Measurements from ENCODE around the gene SLAIN2. TPM values are rescaled to one million over a fixed set of nuclear protein-coding genes. Genes with fewer than 3 reads are reported as not detected.

The SLAIN2 gene
- total RNA-seq, 1 experiment from 2014 or later = 35.8 TPM

DNA sequence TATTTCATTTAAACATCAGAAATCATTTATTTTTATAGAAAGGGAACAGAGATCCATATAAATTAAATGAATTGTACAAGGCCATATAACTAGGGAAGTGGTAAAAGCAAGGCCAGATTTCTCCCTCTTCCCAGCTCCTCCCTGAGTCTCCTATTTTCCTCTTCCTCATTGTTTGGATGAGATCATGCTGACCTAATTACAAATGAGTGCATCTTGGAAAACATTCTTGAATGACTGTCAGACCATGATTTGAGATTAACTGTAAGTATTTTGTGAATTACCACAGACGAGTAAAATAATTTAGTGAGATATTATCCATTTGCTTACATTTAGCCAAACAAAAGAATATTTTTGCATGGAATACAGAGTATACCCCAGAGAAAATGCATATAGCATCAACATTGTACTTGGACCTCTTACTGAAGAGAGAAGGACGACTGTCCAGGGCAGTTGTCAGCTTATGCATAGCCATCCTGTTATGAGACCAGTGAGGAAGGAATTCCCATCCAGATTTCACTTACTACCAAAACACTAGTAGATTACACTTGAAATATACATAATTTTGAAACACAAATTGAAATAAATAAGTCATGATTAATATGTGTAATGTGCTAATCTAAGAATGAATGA is 47.3 kb downstream of the SLAIN2 start:
- TF ChIP-seq ZNF121 (CRISPR knock-in tag; IDR thresholded peaks at IDR 0.05) = no peak
- TF ChIP-seq, protein P1, sequence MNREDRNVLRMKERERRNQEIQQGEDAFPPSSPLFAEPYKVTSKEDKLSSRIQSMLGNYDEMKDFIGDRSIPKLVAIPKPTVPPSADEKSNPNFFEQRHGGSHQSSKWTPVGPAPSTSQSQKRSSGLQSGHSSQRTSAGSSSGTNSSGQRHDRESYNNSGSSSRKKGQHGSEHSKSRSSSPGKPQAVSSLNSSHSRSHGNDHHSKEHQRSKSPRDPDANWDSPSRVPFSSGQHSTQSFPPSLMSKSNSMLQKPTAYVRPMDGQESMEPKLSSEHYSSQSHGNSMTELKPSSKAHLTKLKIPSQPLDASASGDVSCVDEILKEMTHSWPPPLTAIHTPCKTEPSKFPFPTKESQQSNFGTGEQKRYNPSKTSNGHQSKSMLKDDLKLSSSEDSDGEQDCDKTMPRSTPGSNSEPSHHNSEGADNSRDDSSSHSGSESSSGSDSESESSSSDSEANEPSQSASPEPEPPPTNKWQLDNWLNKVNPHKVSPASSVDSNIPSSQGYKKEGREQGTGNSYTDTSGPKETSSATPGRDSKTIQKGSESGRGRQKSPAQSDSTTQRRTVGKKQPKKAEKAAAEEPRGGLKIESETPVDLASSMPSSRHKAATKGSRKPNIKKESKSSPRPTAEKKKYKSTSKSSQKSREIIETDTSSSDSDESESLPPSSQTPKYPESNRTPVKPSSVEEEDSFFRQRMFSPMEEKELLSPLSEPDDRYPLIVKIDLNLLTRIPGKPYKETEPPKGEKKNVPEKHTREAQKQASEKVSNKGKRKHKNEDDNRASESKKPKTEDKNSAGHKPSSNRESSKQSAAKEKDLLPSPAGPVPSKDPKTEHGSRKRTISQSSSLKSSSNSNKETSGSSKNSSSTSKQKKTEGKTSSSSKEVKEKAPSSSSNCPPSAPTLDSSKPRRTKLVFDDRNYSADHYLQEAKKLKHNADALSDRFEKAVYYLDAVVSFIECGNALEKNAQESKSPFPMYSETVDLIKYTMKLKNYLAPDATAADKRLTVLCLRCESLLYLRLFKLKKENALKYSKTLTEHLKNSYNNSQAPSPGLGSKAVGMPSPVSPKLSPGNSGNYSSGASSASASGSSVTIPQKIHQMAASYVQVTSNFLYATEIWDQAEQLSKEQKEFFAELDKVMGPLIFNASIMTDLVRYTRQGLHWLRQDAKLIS (CRISPR knock-in tag; IDR thresholded peaks at IDR 0.05; ENCODE audit: borderline replicate concordance) = no peak
- no peak for TF ChIP-seq PRRX2 (CRISPR knock-in tag; IDR thresholded peaks at IDR 0.05)
- TF ChIP-seq, protein P2, sequence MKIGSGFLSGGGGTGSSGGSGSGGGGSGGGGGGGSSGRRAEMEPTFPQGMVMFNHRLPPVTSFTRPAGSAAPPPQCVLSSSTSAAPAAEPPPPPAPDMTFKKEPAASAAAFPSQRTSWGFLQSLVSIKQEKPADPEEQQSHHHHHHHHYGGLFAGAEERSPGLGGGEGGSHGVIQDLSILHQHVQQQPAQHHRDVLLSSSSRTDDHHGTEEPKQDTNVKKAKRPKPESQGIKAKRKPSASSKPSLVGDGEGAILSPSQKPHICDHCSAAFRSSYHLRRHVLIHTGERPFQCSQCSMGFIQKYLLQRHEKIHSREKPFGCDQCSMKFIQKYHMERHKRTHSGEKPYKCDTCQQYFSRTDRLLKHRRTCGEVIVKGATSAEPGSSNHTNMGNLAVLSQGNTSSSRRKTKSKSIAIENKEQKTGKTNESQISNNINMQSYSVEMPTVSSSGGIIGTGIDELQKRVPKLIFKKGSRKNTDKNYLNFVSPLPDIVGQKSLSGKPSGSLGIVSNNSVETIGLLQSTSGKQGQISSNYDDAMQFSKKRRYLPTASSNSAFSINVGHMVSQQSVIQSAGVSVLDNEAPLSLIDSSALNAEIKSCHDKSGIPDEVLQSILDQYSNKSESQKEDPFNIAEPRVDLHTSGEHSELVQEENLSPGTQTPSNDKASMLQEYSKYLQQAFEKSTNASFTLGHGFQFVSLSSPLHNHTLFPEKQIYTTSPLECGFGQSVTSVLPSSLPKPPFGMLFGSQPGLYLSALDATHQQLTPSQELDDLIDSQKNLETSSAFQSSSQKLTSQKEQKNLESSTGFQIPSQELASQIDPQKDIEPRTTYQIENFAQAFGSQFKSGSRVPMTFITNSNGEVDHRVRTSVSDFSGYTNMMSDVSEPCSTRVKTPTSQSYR (CRISPR knock-in tag; IDR thresholded peaks at IDR 0.05) = no peak
- TF ChIP-seq FOXK1 (CRISPR knock-in tag; IDR thresholded peaks at IDR 0.05) = no peak
- no peak for TF ChIP-seq NR1H2 (CRISPR knock-in tag; IDR thresholded peaks at IDR 0.05)
- TF ChIP-seq, protein P3, sequence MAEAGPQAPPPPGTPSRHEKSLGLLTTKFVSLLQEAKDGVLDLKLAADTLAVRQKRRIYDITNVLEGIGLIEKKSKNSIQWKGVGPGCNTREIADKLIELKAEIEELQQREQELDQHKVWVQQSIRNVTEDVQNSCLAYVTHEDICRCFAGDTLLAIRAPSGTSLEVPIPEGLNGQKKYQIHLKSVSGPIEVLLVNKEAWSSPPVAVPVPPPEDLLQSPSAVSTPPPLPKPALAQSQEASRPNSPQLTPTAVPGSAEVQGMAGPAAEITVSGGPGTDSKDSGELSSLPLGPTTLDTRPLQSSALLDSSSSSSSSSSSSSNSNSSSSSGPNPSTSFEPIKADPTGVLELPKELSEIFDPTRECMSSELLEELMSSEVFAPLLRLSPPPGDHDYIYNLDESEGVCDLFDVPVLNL (CRISPR knock-in tag; IDR thresholded peaks at IDR 0.05; ENCODE audit: borderline replicate concordance, low read depth) = no peak
- TF ChIP-seq, protein P4, sequence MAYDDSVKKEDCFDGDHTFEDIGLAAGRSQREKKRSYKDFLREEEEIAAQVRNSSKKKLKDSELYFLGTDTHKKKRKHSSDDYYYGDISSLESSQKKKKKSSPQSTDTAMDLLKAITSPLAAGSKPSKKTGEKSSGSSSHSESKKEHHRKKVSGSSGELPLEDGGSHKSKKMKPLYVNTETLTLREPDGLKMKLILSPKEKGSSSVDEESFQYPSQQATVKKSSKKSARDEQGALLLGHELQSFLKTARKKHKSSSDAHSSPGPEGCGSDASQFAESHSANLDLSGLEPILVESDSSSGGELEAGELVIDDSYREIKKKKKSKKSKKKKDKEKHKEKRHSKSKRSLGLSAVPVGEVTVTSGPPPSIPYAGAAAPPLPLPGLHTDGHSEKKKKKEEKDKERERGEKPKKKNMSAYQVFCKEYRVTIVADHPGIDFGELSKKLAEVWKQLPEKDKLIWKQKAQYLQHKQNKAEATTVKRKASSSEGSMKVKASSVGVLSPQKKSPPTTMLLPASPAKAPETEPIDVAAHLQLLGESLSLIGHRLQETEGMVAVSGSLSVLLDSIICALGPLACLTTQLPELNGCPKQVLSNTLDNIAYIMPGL (CRISPR knock-in tag; IDR thresholded peaks at IDR 0.05) = no peak
- TF ChIP-seq, protein P5, sequence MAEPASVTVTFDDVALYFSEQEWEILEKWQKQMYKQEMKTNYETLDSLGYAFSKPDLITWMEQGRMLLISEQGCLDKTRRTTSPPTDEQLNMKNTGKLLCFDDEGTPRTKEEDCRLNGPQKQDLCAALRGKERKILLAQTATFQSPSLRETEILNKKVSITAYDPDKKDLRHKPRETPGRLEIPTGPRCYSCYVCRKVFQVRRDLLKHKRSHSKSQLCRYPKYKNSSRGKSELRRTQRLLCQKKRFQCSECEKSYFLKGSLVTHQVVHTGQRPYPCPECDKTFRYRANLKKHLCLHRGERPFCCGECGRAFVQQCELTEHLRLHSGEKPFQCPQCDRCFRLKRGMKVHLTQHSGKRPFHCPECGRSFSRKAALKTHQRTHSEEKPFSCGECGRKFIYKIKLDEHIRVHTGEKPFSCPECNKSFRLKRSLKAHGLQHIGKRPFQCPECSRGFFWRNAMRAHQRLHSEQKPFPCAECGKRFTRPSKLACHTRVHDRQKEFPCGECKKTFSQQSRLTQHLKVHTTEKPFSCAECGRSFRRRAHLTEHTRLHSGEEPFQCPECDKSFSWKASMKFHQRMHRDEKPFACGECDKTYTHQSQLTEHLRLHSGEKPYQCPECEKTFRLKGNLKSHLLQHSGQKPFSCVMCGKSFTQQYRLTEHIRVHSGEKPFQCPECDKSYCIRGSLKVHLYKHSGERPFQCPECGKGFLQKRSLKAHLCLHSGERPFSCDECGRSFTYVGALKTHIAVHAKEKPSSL (CRISPR knock-in tag; conservative IDR thresholded peaks at IDR 0.05) = no peak
- TF ChIP-seq ZNF416 (CRISPR knock-in tag; IDR thresholded peaks at IDR 0.05) = no peak
- TF ChIP-seq, protein P6, sequence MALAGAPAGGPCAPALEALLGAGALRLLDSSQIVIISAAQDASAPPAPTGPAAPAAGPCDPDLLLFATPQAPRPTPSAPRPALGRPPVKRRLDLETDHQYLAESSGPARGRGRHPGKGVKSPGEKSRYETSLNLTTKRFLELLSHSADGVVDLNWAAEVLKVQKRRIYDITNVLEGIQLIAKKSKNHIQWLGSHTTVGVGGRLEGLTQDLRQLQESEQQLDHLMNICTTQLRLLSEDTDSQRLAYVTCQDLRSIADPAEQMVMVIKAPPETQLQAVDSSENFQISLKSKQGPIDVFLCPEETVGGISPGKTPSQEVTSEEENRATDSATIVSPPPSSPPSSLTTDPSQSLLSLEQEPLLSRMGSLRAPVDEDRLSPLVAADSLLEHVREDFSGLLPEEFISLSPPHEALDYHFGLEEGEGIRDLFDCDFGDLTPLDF (CRISPR knock-in tag; IDR thresholded peaks at IDR 0.05) = no peak
- no peak for TF ChIP-seq NR3C1 (CRISPR knock-in tag; conservative IDR thresholded peaks at IDR 0.05; ENCODE audit: low read depth)
- TF ChIP-seq, protein P7, sequence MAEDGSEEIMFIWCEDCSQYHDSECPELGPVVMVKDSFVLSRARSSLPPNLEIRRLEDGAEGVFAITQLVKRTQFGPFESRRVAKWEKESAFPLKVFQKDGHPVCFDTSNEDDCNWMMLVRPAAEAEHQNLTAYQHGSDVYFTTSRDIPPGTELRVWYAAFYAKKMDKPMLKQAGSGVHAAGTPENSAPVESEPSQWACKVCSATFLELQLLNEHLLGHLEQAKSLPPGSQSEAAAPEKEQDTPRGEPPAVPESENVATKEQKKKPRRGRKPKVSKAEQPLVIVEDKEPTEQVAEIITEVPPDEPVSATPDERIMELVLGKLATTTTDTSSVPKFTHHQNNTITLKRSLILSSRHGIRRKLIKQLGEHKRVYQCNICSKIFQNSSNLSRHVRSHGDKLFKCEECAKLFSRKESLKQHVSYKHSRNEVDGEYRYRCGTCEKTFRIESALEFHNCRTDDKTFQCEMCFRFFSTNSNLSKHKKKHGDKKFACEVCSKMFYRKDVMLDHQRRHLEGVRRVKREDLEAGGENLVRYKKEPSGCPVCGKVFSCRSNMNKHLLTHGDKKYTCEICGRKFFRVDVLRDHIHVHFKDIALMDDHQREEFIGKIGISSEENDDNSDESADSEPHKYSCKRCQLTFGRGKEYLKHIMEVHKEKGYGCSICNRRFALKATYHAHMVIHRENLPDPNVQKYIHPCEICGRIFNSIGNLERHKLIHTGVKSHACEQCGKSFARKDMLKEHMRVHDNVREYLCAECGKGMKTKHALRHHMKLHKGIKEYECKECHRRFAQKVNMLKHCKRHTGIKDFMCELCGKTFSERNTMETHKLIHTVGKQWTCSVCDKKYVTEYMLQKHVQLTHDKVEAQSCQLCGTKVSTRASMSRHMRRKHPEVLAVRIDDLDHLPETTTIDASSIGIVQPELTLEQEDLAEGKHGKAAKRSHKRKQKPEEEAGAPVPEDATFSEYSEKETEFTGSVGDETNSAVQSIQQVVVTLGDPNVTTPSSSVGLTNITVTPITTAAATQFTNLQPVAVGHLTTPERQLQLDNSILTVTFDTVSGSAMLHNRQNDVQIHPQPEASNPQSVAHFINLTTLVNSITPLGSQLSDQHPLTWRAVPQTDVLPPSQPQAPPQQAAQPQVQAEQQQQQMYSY (CRISPR knock-in tag; IDR thresholded peaks at IDR 0.05) = no peak
- TF ChIP-seq NFYB (CRISPR knock-in tag; conservative IDR thresholded peaks at IDR 0.05; ENCODE audit: low read depth) = no peak
- TF ChIP-seq RELA (CRISPR knock-in tag; IDR thresholded peaks at IDR 0.05; ENCODE audit: borderline replicate concordance) = no peak
- TF ChIP-seq, protein P8, sequence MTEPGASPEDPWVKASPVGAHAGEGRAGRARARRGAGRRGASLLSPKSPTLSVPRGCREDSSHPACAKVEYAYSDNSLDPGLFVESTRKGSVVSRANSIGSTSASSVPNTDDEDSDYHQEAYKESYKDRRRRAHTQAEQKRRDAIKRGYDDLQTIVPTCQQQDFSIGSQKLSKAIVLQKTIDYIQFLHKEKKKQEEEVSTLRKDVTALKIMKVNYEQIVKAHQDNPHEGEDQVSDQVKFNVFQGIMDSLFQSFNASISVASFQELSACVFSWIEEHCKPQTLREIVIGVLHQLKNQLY (CRISPR knock-in tag; IDR thresholded peaks at IDR 0.05) = no peak
- TF ChIP-seq GABPB1 (CRISPR knock-in tag; IDR thresholded peaks at IDR 0.05) = no peak
- no peaks in the 10 kb centered on the region for H3K4me1 Mint-ChIP-seq
- ATAC-seq (no peak), DNase-seq (ENCODE audit: low spot score) (no peak)
- H3K4me3 Mint-ChIP-seq = no peak overlapping the region
- no peak overlapping the region for H3K27ac Mint-ChIP-seq
- H3K9me3 Mint-ChIP-seq = no peaks in the 10 kb centered on the region
- no peaks in the 10 kb centered on the region for H3K27me3 Mint-ChIP-seq (ENCODE audit: low read depth)
- ChIA-PET CTCF (no interaction called here), POLR2A (no interaction called here)
- H3K36me3 Mint-ChIP-seq = peaks cover 13% of the 10 kb centered on the region
